GM12891 (cell line): ENCODE results near the gene UBAP1L.

Experiments
- POLR2A ChIP-seq: IDR thresholded peaks from 2 replicates; pipeline ENCODE4 v1.6.1; 2011; ENCODE audit warnings: low read depth, low read length, control low read depth
- POLR2AphosphoS5 ChIP-seq: IDR thresholded peaks from 2 replicates; pipeline ENCODE4 v1.6.1; 2011; ENCODE audit warnings: low read depth, low read length, control low read depth
- SPI1 ChIP-seq: IDR thresholded peaks from 2 replicates; pipeline ENCODE4 v1.6.1; 2011; ENCODE audit warnings: low read depth, low read length, control low read depth
- TAF1 ChIP-seq: IDR thresholded peaks from 2 replicates; pipeline ENCODE4 v1.6.1; 2011; ENCODE audit warnings: low read depth, low read length, control low read depth

- TF ChIP-seq TAF1 (no peak), POLR2AphosphoS5 (no peak), POLR2A (no peak), SPI1 (no peak)
Measured at GRCh38 chr15:65154720-65155119, 39.7 kb upstream of the UBAP1L start.
